K562 (cell line): Measurements from ENCODE around the gene NOTCH1. TPM values are rescaled to one million over a fixed set of nuclear protein-coding genes. Genes with fewer than 3 reads are reported as not detected.

Source experiments
- ATAC-seq: fragments of 200-7000 bp; cut with Tn5 transposase; 3 replicates; pipeline ENCODE4 v1.9.1; 2020; ENCODE audit warnings: moderate library complexity
- BruUV-seq: library from RNA; stranded (reverse); fragments of 400-500 nt; replicated peaks from 2 replicates; lab custom pipeline; 2021; lab: Mats Ljungman, UMichigan
- CTCF ChIA-PET: fragments of 300-600 bp; formaldehyde crosslinking; extraction: SDS; loops from one replicate; lab custom pipeline; 2021; ENCODE audit warnings: low intra/inter-chr PET ratio; lab: Yijun Ruan, JAX
- POLR2A ChIA-PET: fragments of 300-600, 350-650 bp; sonication (Branson Sonifier 250); formaldehyde crosslinking; extraction: SDS; loops from one replicate; lab custom pipeline; 2021; ENCODE audit warnings: antibody characterized with exemption, inconsistent platforms; lab: Yijun Ruan, JAX
- DNase-seq, 4 experiments: peaks; one replicate each; pipeline versions ENCODE4 v3.0.0 to v3.0.0-alpha.2; 2011 to 2018; ENCODE audit warnings: low spot score in 3 of 4, mixed read lengths in 3 of 4; ENCODE audit errors: extremely low read depth in 1 of 4
- FAIRE-seq: peaks from 2 replicates; lab custom pipeline; 2011; peaks lifted over from hg19 to GRCh38; lab: Jason Lieb, UNC
- H2AFZ ChIP-seq: 2 replicates; pipeline ENCODE4 v1.6.0; 2011; ENCODE audit warnings: low read depth, low read length, control low read depth, inconsistent platforms
- H3K27ac ChIP-seq: fragments of 200-600 bp; 3 replicates; pipeline ENCODE4 v1.8.0; 2011; ENCODE audit warnings: low read depth, mild to moderate bottlenecking, control low read depth, inconsistent platforms, low read length, moderate library complexity, mixed read lengths; ENCODE audit errors: extremely low read depth
- H3K27me3 ChIP-seq, 2 experiments: fragments of 300-600 bp in 1 of 2; 2 replicates in 1 of 2; 3 replicates in 1 of 2; pipeline versions ENCODE4 v1.6.0 to v1.8.0; 2011; ENCODE audit warnings: inconsistent platforms in 2 of 2, low read length in 2 of 2, mild to moderate bottlenecking in 1 of 2, mixed read lengths in 1 of 2, moderate library complexity in 1 of 2; ENCODE audit not compliant: control insufficient read depth in 2 of 2, insufficient read depth in 2 of 2
- H3K36me3 ChIP-seq: fragments of 300-600 bp; 3 replicates; pipeline ENCODE4 v1.8.0; 2011; ENCODE audit warnings: mild to moderate bottlenecking, low read length, inconsistent platforms; ENCODE audit not compliant: control insufficient read depth, insufficient read depth
- H3K4me1 ChIP-seq, 2 experiments: fragments of 200-600 bp in 1 of 2; replicated peaks in 1 of 2; 2 replicates in 1 of 2; 3 replicates in 1 of 2; pipeline versions ENCODE4 v1.5.1 to v1.8.0; 2011; ENCODE audit warnings: inconsistent platforms in 2 of 2, low read length in 2 of 2, mild to moderate bottlenecking in 1 of 2, mixed read lengths in 1 of 2, moderate library complexity in 1 of 2; ENCODE audit not compliant: control insufficient read depth in 2 of 2, insufficient read depth in 2 of 2
- H3K4me2 ChIP-seq: 2 replicates; pipeline ENCODE4 v1.6.1; 2011; ENCODE audit warnings: low read length, control low read depth, inconsistent platforms, mixed read lengths; ENCODE audit not compliant: insufficient read depth
- H3K4me3 ChIP-seq: fragments of 200-600 bp; sonication (generic), shearing (Covaris generic); 2 replicates; pipeline ENCODE4 v1.5.1; 2016; ENCODE audit warnings: control low read depth, inconsistent platforms
- H3K79me2 ChIP-seq: fragments of 200-600 bp; 3 replicates; pipeline ENCODE4 v1.8.0; 2011; ENCODE audit warnings: low read length, inconsistent platforms; ENCODE audit not compliant: control insufficient read depth, insufficient read depth
- H3K9ac ChIP-seq, 2 experiments: 2 replicates each; pipeline versions ENCODE4 v1.6.0 to v1.6.1; 2011; ENCODE audit warnings: low read depth in 2 of 2, low read length in 2 of 2, control low read depth in 1 of 2, inconsistent platforms in 1 of 2, mild to moderate bottlenecking in 1 of 2, mixed read lengths in 1 of 2; ENCODE audit not compliant: insufficient read depth in 1 of 2
- H3K9me1 ChIP-seq: one replicate; pipeline ENCODE4 v1.6.0; 2011; ENCODE audit warnings: inconsistent platforms, mild to moderate bottlenecking, low read length, moderate library complexity; ENCODE audit not compliant: control insufficient read depth, insufficient read depth
- H3K9me3 ChIP-seq: replicated peaks from 2 replicates; pipeline ENCODE4 v1.5.1; 2011; ENCODE audit warnings: low read depth, low read length, inconsistent platforms; ENCODE audit not compliant: control insufficient read depth, insufficient read depth
- H4K20me1 ChIP-seq: replicated peaks from 2 replicates; pipeline ENCODE4 v1.6.1; 2011; ENCODE audit warnings: low read length, inconsistent platforms, mixed read lengths; ENCODE audit not compliant: control insufficient read depth, insufficient read depth
- CTCFL ChIP-seq: IDR thresholded peaks from 2 replicates; pipeline ENCODE4 v1.6.1; 2011; ENCODE audit warnings: borderline replicate concordance, low read depth, mild to moderate bottlenecking, moderate library complexity, low read length; ENCODE audit not compliant: insufficient read depth, poor library complexity, severe bottlenecking
- CXXC5 ChIP-seq: fragments of 250-450 bp; sonication (Bioruptor Pico); IDR thresholded peaks from 2 replicates; pipeline ENCODE4 v1.8.0; 2022; ENCODE audit warnings: inconsistent platforms, mild to moderate bottlenecking, moderate library complexity
- DLX4 ChIP-seq: fragments of 250-450 bp; sonication (Bioruptor Pico); IDR thresholded peaks from 2 replicates; pipeline ENCODE4 v1.6.1; 2021; ENCODE audit warnings: mild to moderate bottlenecking
- FIP1L1 ChIP-seq: fragments of 200-400 bp; formaldehyde crosslinking; IDR thresholded peaks from 2 replicates; pipeline ENCODE4 v1.6.1; 2018; ENCODE audit warnings: mild to moderate bottlenecking, low read depth, low read length; ENCODE audit not compliant: poor library complexity, severe bottlenecking
- GATA2 ChIP-seq: sonication (generic); formaldehyde crosslinking; IDR thresholded peaks from 2 replicates; pipeline ENCODE4 v1.4.0; 2020; ENCODE audit warnings: mild to moderate bottlenecking, missing genetic modification reagents
- MEIS2 ChIP-seq: fragments of 450-650 bp; IDR thresholded peaks from 2 replicates; pipeline ENCODE4 v1.6.1; 2014; ENCODE audit warnings: mild to moderate bottlenecking; ENCODE audit not compliant: partially characterized antibody
- POLR2A ChIP-seq: fragments of 450-650 bp; conservative IDR thresholded peaks from 2 replicates; pipeline ENCODE4 v1.6.1; 2016
- RBM39 ChIP-seq: fragments of 200-400 bp; formaldehyde crosslinking; optimal IDR thresholded peaks from 2 replicates; pipeline ENCODE3; 2018; ENCODE audit warnings: low read depth, low read length
- ZNF398 ChIP-seq: fragments of 250-450 bp; sonication (Bioruptor Pico); IDR thresholded peaks from 2 replicates; pipeline ENCODE4 v1.8.0; 2021; ENCODE audit warnings: moderate library complexity, mild to moderate bottlenecking, inconsistent platforms
- ZNF445 ChIP-seq: fragments of 250-450 bp; sonication (Bioruptor Pico); IDR thresholded peaks from 2 replicates; pipeline ENCODE4 v1.4.0; 2020; ENCODE audit warnings: low read depth, mild to moderate bottlenecking, moderate library complexity
- ZNF551 ChIP-seq: fragments of 250-450 bp; sonication (Bioruptor Pico); IDR thresholded peaks from 2 replicates; pipeline ENCODE4 v1.5.0; 2021; ENCODE audit warnings: mild to moderate bottlenecking, moderate library complexity
- ZNF586 ChIP-seq: fragments of 450-650 bp; formaldehyde crosslinking; conservative IDR thresholded peaks from 2 replicates; pipeline ENCODE4 v1.4.0; 2020; ENCODE audit warnings: mild to moderate bottlenecking, moderate library complexity
- WGBS: fragments of 100-300 bp; shearing (Covaris generic); methylation state at CpG from one replicate; pipeline ENCODE4 v1.1.6; 2016; ENCODE audit warnings: low coverage, mixed read lengths; ENCODE audit not compliant: insufficient coverage; ENCODE audit errors: missing lambda C conversion rate; 5-methylcytosine and 5-hydroxymethylcytosine counted together
- in situ Hi-C: fragments of 300-500 bp; cut with MboI; formaldehyde crosslinking; loops from 4 replicates; pipeline ENCODE4 v1.15.0; 2018; ENCODE audit warnings: inconsistent platforms, mixed read lengths
- intact Hi-C: fragments of 100-400 bp; cut with micrococcal nuclease; formaldehyde crosslinking; loops from 2 replicates; pipeline ENCODE4 v1.14.2; 2022
- polyA plus RNA-seq, 8 experiments: library from polyadenylated mRNA; depleted of rRNA in 4 of 8; stranded (reverse) in 5 of 8; unstranded in 3 of 8; fragments of >200 nt; fragmentation: Nextera tagmentation in 2 of 8; fragmentation: Illumina TruSeq in 1 of 8; extraction: Ambion mirVana in 2 of 8; extraction: Trizol in 1 of 8; gene quantifications; 2 replicates each; pipeline versions ENCODE4 v1.2.1 to v1.2.3, GENCODE V29; 2011 to 2014; ENCODE audit warnings: inconsistent platforms in 1 of 8, missing spikeins in 1 of 8
- total RNA-seq, 7 experiments: library from RNA; depleted of rRNA in 6 of 7; stranded (reverse); fragments of >200 nt in 6 of 7; fragmentation: Illumina TruSeq in 2 of 7; extraction: Trizol in 2 of 7; gene quantifications; 2 replicates each; pipeline versions ENCODE4 v1.2.1 to v1.2.3, GENCODE V29; 2011 to 2021; ENCODE audit warnings: low replicate concordance in 1 of 7

NOTCH1 gene
- total and polyA plus RNA-seq, 9 of the 15 experiments (the other 6 are each of a cell fraction or from before 2014, with no cell fraction given) = 0.03 to 31.4 (median 2.3) TPM

GRCh38 chr9:136562746-136563495, 17.1 kb upstream of the NOTCH1 start:
- in situ Hi-C loops (no loop called here), intact Hi-C loops (no loop called here)
- H3K4me1 ChIP-seq = peaks cover 4 to 46% of the 10 kb centered on the region in 2 experiments; a peak in 4 of 5 replicates
- H3K36me3 ChIP-seq = no peaks in the 10 kb centered on the region
- H3K4me2 ChIP-seq = no peak overlapping the region
- no peak overlapping the region for H3K27ac ChIP-seq
- H4K20me1 ChIP-seq = 0 out of 2 replicates have a peak, but pooled peaks cover 3% of the 10 kb centered on the region
- BruUV-seq = no TSS peak
- POLR2A ChIA-PET = interaction anchor here (0.6 to 3.7 kb wide), 4 partner anchors 10 to 37 kb away, joined by 4 to 15 read pairs (median 5); no protein-coding TSS in a partner anchor
- no peak overlapping the region for H3K4me3 ChIP-seq
- 29% methylated on average over 22 of the region's 24 CpGs for WGBS
- CTCF ChIA-PET = no interaction called here
- ATAC-seq = no peak
- peaks cover 5% of the 10 kb centered on the region for H3K9me3 ChIP-seq
- no peaks in the 10 kb centered on the region for H3K79me2 ChIP-seq
- H3K9me1 ChIP-seq = no peaks in the 10 kb centered on the region
- no peak overlapping the region; a peak in 1 of 4 replicates for H3K9ac ChIP-seq
- no peak overlapping the region for H2AFZ ChIP-seq
- no peak for FAIRE-seq
- peaks cover 0 to 38% of the 10 kb centered on the region in 2 experiments; a peak in 3 of 5 replicates for H3K27me3 ChIP-seq
- DNase-seq = no peak
- TF ChIP-seq CXXC5 (CRISPR knock-in tag) (no peak), ZNF398 (CRISPR knock-in tag) (no peak), CTCFL (no peak), ZNF445 (CRISPR knock-in tag) (no peak), MEIS2 (no peak), ZNF586 (CRISPR knock-in tag) (no peak), POLR2A (no peak), FIP1L1 (no peak), ZNF551 (CRISPR knock-in tag) (no peak), RBM39 (no peak), DLX4 (CRISPR knock-in tag) (no peak), GATA2 (CRISPR knock-in tag) (no peak)
